Endothelial cell of umbilical vein (primary cell): ENCODE data around the gene ZMIZ1. TPM values are rescaled to one million over a fixed set of nuclear protein-coding genes. Genes with fewer than 3 reads are reported as not detected.

Experiments used
- BruUV-seq: library from RNA; stranded (reverse); fragments of 400-500 nt; replicated peaks from 2 replicates; lab custom pipeline; 2021; lab: Mats Ljungman, UMichigan
- CTCF ChIA-PET: fragments of 300-600, 350-600 bp; sonication (Branson Sonifier 250); formaldehyde crosslinking; loops from one replicate; lab custom pipeline; 2021; ENCODE audit warnings: antibody characterized with exemption, inconsistent platforms; lab: Charles Lee
- POLR2A ChIA-PET: fragments of 300-600, 350-600 bp; sonication (Branson Sonifier 250); formaldehyde crosslinking; loops from one replicate; lab custom pipeline; 2021; ENCODE audit warnings: antibody characterized with exemption, inconsistent platforms; lab: Charles Lee
- DNase-seq: peaks from one replicate; pipeline ENCODE4 v3.0.0-alpha.2; 2011; ENCODE audit warnings: low read depth, low spot score
- FAIRE-seq: peaks from 2 replicates; lab custom pipeline; 2011; peaks lifted over from hg19 to GRCh38; lab: Jason Lieb, UNC
- H2AFZ ChIP-seq: 2 replicates; pipeline ENCODE4 v1.6.0; 2012; ENCODE audit warnings: low read depth, low read length, control low read depth, inconsistent platforms
- H3K27ac ChIP-seq: 2 replicates; pipeline ENCODE4 v1.5.1; 2011; ENCODE audit warnings: low read depth, mild to moderate bottlenecking, control low read depth, low read length, moderate library complexity; ENCODE audit not compliant: insufficient read depth
- H3K27me3 ChIP-seq, 2 experiments: 2 replicates each; pipeline versions ENCODE4 v1.6.0 to v1.6.1; 2011; ENCODE audit warnings: low read length in 2 of 2, mixed read lengths in 1 of 2; ENCODE audit not compliant: control insufficient read depth in 2 of 2, insufficient read depth in 2 of 2
- H3K36me3 ChIP-seq, 2 experiments: 2 replicates in 1 of 2; 3 replicates in 1 of 2; pipeline ENCODE4 v1.5.1; 2011; ENCODE audit warnings: low read length in 2 of 2, mild to moderate bottlenecking in 1 of 2, moderate library complexity in 1 of 2; ENCODE audit not compliant: control insufficient read depth in 2 of 2, insufficient read depth in 2 of 2; ENCODE audit errors: extremely low read depth in 1 of 2
- H3K4me1 ChIP-seq: 3 replicates; pipeline ENCODE4 v1.5.1; 2011; ENCODE audit warnings: mild to moderate bottlenecking, low read length; ENCODE audit not compliant: control insufficient read depth, insufficient read depth; ENCODE audit errors: extremely low read depth
- H3K4me2 ChIP-seq: 2 replicates; pipeline ENCODE4 v1.6.1; 2011; ENCODE audit warnings: low read length, control low read depth, mixed read lengths; ENCODE audit not compliant: insufficient read depth
- H3K4me3 ChIP-seq, 3 experiments: fragments of 200-600 bp in 1 of 3; sonication (generic), shearing (Covaris generic) in 1 of 3; replicated peaks in 1 of 3; 2 replicates each; pipeline ENCODE4 v1.5.1; 2011 to 2016; ENCODE audit warnings: control low read depth in 3 of 3, low read length in 3 of 3, mild to moderate bottlenecking in 2 of 3, inconsistent platforms in 1 of 3, low read depth in 1 of 3, moderate library complexity in 1 of 3; ENCODE audit not compliant: insufficient read depth in 1 of 3
- H3K79me2 ChIP-seq: 2 replicates; pipeline ENCODE4 v1.6.0; 2012; ENCODE audit warnings: low read length, inconsistent platforms; ENCODE audit not compliant: control insufficient read depth, insufficient read depth
- H3K9ac ChIP-seq: replicated peaks from 2 replicates; pipeline ENCODE3; 2011; ENCODE audit warnings: low read length, control low read depth; ENCODE audit not compliant: insufficient read depth; ENCODE audit errors: extremely low read depth
- H3K9me1 ChIP-seq: replicated peaks from 3 replicates; pipeline ENCODE4 v1.6.0; 2011; ENCODE audit warnings: mild to moderate bottlenecking, low read length; ENCODE audit not compliant: control insufficient read depth, insufficient read depth; ENCODE audit errors: extremely low read depth
- H3K9me3 ChIP-seq: replicated peaks from 2 replicates; pipeline ENCODE4 v1.5.1; 2012; ENCODE audit warnings: low read length, inconsistent platforms; ENCODE audit not compliant: control insufficient read depth, insufficient read depth
- H4K20me1 ChIP-seq: replicated peaks from 2 replicates; pipeline ENCODE3; 2011; ENCODE audit warnings: mild to moderate bottlenecking, low read length; ENCODE audit not compliant: control insufficient read depth, insufficient read depth; ENCODE audit errors: extremely low read depth
- CTCF ChIP-seq, 2 donors: IDR thresholded peaks; 1 replicate in 1 of 2; 2 replicates in 1 of 2; pipeline ENCODE4 v1.5.1; 2011; ENCODE audit warnings: low read length in 2 of 2, mild to moderate bottlenecking in 2 of 2, moderate library complexity in 2 of 2, control low read depth in 1 of 2, inconsistent platforms in 1 of 2, low read depth in 1 of 2; ENCODE audit not compliant: insufficient read depth in 1 of 2; ENCODE audit errors: extremely low read depth in 1 of 2
- FOS ChIP-seq: IDR thresholded peaks from 2 replicates; pipeline ENCODE4 v1.6.1; 2011; ENCODE audit warnings: mild to moderate bottlenecking, low read length, moderate library complexity, borderline replicate concordance; ENCODE audit not compliant: insufficient read depth
- POLR2AphosphoS5 ChIP-seq: IDR thresholded peaks from 2 replicates; pipeline ENCODE4 v1.6.1; 2012; ENCODE audit warnings: low read depth, mild to moderate bottlenecking, control low read depth, low read length, moderate library complexity; ENCODE audit not compliant: insufficient read depth
- dilution Hi-C: fragments of 300-500 bp; cut with MboI; formaldehyde crosslinking; loops from one replicate; pipeline ENCODE4 v1.15.0; 2019; ENCODE audit warnings: low sequenced_read_pairs; ENCODE audit not compliant: extremely low pct_ligation_motif_present
- intact Hi-C: fragments of 100-400 bp; cut with micrococcal nuclease; formaldehyde crosslinking; loops from one replicate; pipeline ENCODE4 v1.10.0; 2022
- polyA plus RNA-seq, 4 experiments: library from polyadenylated mRNA; depleted of rRNA in 3 of 4; stranded (reverse) in 3 of 4; unstranded in 1 of 4; fragments of >200 nt; gene quantifications; 2 replicates each; pipeline versions ENCODE4 v1.2.1 to v1.2.3, GENCODE V29; 2011 to 2012; ENCODE audit warnings: missing spikeins in 1 of 4
- total RNA-seq: library from RNA; stranded (reverse); gene quantifications from 2 replicates; pipeline ENCODE4 v1.2.3, GENCODE V29; 2021

ZMIZ1 gene
- total and polyA plus RNA-seq, 2 donors (not counting 3 experiments of a cell fraction or from before 2014, with no cell fraction given), result 12.5 to 46.7 TPM

DNA sequence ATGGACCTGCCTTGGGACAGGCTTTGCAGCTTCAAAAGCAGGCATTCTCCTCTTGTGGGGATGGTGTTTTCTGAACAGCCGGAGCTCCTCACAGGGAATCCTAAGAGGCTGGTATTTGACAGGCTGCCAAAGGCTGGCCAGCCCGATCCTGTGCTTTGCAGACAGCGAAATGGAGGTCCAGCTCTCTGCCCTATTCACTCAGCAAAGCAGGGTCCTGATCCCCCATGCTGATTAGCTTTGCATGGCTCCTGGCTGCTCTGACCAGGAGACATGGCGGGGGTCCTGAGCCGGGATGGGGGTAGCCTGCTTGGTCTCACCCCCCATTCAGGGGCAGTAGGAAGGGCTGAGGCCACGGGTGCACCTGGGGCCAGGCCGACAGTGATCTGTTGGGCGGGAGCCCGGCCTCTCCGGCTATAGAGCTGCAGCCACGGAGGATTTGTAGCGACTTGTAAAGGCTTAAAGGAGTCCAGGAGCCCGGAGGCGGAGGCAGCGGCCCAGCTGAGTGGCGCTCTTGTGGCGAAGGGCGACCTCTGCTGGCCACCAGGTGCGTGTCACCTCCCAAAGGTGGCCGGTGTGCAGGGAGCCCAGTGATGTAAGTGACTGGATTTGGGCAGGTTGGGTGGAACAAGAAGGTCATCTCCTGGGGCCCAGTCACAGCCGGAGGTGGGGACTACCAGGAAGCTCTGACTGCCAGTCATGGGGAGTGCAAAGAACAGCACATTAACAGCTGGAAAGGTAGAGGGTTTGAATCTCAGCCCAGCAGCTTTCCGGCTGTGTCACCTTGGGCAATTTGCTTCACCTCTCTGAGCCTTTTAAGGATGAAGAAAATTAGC is 126.5 kb downstream of the ZMIZ1 start:
- ChIA-PET POLR2A (interaction anchor here (1.3 to 1.5 kb wide), 2 partner anchors 19 to 129 kb away, joined by 3 read pairs; no protein-coding TSS in a partner anchor), CTCF (interaction anchor here (0.6 to 4.5 kb wide), 70 partner anchors 8 to 1166 kb away, joined by 3 to 85 read pairs (median 4); partner anchors contain the start of genes POLR3A and ZMIZ1)
- no peak overlapping the region for H3K4me3 ChIP-seq
- H3K9me3 ChIP-seq, result no peaks in the 10 kb centered on the region
- H3K27ac ChIP-seq, result no peak overlapping the region
- FAIRE-seq (peak; percentile 80), DNase-seq (peak; percentile 84)
- no peaks in the 10 kb centered on the region for H3K27me3 ChIP-seq
- no peak overlapping the region for H2AFZ ChIP-seq
- no peaks in the 10 kb centered on the region for H3K9me1 ChIP-seq
- no peaks in the 10 kb centered on the region for H4K20me1 ChIP-seq
- H3K9ac ChIP-seq, result no peak overlapping the region
- dilution Hi-C loops (no loop called here), intact Hi-C loops (loop anchor here (1.0 to 10.0 kb wide), 10 partner anchors 38 to 1148 kb away; partner anchors contain the start of gene ZMIZ1)
- TF ChIP-seq POLR2AphosphoS5, result peak; percentile 41
- peak; percentile 88 to 93 for TF ChIP-seq CTCF (IDR thresholded peaks at IDR 0.05; ENCODE audit: extremely low read depth in 1 of 2, insufficient read depth in 1 of 2, low read depth in 1 of 2, low read length in 2 of 2)
- no peak for TF ChIP-seq FOS
- H3K4me1 ChIP-seq, result peaks cover 17% of the 10 kb centered on the region
- H3K79me2 ChIP-seq, result no peaks in the 10 kb centered on the region
- peaks cover 0 to 2% of the 10 kb centered on the region in 2 experiments for H3K36me3 ChIP-seq
- no TSS peak for BruUV-seq
- H3K4me2 ChIP-seq, result no peak overlapping the region
